ENCODE measurements around the gene C1orf21.
"Not testable (repeated sequence)": the region's sequence is repeated elsewhere in the genome, so short reads cannot be mapped to it uniquely, and the experiment has no call there.

C1orf21 gene

GRCh38 chr1:184386312-184387068 is at the start of gene C1orf21:
Gene C1orf21, plus strand, starts transcription at chr1:184387029. Its CDS starts 90,481 bp downstream, at chr1:184477510.
- Mint-ChIP-seq H3K9me3 (no peaks in the 10 kb centered on the region), H3K27me3 (ENCODE audit: low read depth) (peaks cover 84% of the 10 kb centered on the region), H3K36me3 (ENCODE audit: low read depth) (peaks cover 2% of the 10 kb centered on the region), H3K27ac (peak within 1 kb of the TSS; percentile 63), H3K4me3 (peak within 1 kb of the TSS; percentile 85), H3K4me1 (ENCODE audit: low read depth) (peaks cover 17% of the 10 kb centered on the region)

GRCh38 chr1:184337865-184338264 is 49.0 kb upstream of the C1orf21 start:
- H3K36me3 Mint-ChIP-seq (ENCODE audit: low read depth); H3K4me1 Mint-ChIP-seq (ENCODE audit: low read depth); H3K27ac Mint-ChIP-seq; H3K9me3 Mint-ChIP-seq; H3K27me3 Mint-ChIP-seq (ENCODE audit: low read depth); H3K4me3 Mint-ChIP-seq: not testable (repeated sequence)

GRCh38 chr1:184340984-184341383 is 45.8 kb upstream of the C1orf21 start:
- no peak overlapping the region for H3K4me3 Mint-ChIP-seq
- no peaks in the 10 kb centered on the region for H3K4me1 Mint-ChIP-seq (ENCODE audit: low read depth)

GRCh38 chr1:184350573-184350972 is 36.3 kb upstream of the C1orf21 start:
- no peaks in the 10 kb centered on the region for H3K36me3 Mint-ChIP-seq (ENCODE audit: low read depth)

More at GRCh38 chr1:184340984-184341383, 45.8 kb upstream of the C1orf21 start:
- Mint-ChIP-seq H3K27me3 (ENCODE audit: low read depth) (peaks cover 8% of the 10 kb centered on the region), H3K27ac (no peak overlapping the region), H3K36me3 (ENCODE audit: low read depth) (no peaks in the 10 kb centered on the region), H3K9me3 (no peaks in the 10 kb centered on the region)

GRCh38 chr1:184351416-184351975 is 35.3 kb upstream of the C1orf21 start:
- Mint-ChIP-seq H3K27ac (no peak overlapping the region), H3K4me1 (ENCODE audit: low read depth) (no peaks in the 10 kb centered on the region), H3K4me3 (no peak overlapping the region), H3K36me3 (ENCODE audit: low read depth) (no peaks in the 10 kb centered on the region), H3K27me3 (ENCODE audit: low read depth) (peaks cover 22% of the 10 kb centered on the region), H3K9me3 (no peaks in the 10 kb centered on the region)

More at GRCh38 chr1:184350573-184350972, 36.3 kb upstream of the C1orf21 start:
- Mint-ChIP-seq H3K4me3 (no peak overlapping the region), H3K27ac (no peak overlapping the region), H3K27me3 (ENCODE audit: low read depth) (peaks cover 20% of the 10 kb centered on the region), H3K4me1 (ENCODE audit: low read depth) (no peaks in the 10 kb centered on the region), H3K9me3 (no peaks in the 10 kb centered on the region)

- no peaks in the 10 kb centered on the region for H3K9me3 Mint-ChIP-seq
- no peaks in the 10 kb centered on the region for H3K36me3 Mint-ChIP-seq (ENCODE audit: low read depth)
- H3K4me3 Mint-ChIP-seq: no peak overlapping the region
- H3K27ac Mint-ChIP-seq: no peak overlapping the region
- H3K27me3 Mint-ChIP-seq (ENCODE audit: low read depth): peaks cover 23% of the 10 kb centered on the region
- no peaks in the 10 kb centered on the region for H3K4me1 Mint-ChIP-seq (ENCODE audit: low read depth)
These were observed 34.1 kb upstream of the C1orf21 start for GRCh38 chr1:184352776-184353175.

GRCh38 chr1:184354719-184355118 is 32.1 kb upstream of the C1orf21 start:
- H3K36me3 Mint-ChIP-seq (ENCODE audit: low read depth): no peaks in the 10 kb centered on the region
- peaks cover 23% of the 10 kb centered on the region for H3K27me3 Mint-ChIP-seq (ENCODE audit: low read depth)
- H3K4me3 Mint-ChIP-seq: no peak overlapping the region
- H3K9me3 Mint-ChIP-seq: no peaks in the 10 kb centered on the region
- H3K4me1 Mint-ChIP-seq (ENCODE audit: low read depth): no peaks in the 10 kb centered on the region
- H3K27ac Mint-ChIP-seq: no peak overlapping the region

- Mint-ChIP-seq H3K4me3 (no peak overlapping the region), H3K36me3 (ENCODE audit: low read depth) (no peaks in the 10 kb centered on the region), H3K9me3 (no peaks in the 10 kb centered on the region), H3K27ac (no peak overlapping the region), H3K27me3 (ENCODE audit: low read depth) (peaks cover 23% of the 10 kb centered on the region), H3K4me1 (ENCODE audit: low read depth) (no peaks in the 10 kb centered on the region)
These were observed 29.9 kb upstream of the C1orf21 start for GRCh38 chr1:184356891-184357290.

GRCh38 chr1:184358256-184358655 is 28.6 kb upstream of the C1orf21 start:
- H3K36me3 Mint-ChIP-seq (ENCODE audit: low read depth): no peaks in the 10 kb centered on the region
- H3K4me1 Mint-ChIP-seq (ENCODE audit: low read depth): no peaks in the 10 kb centered on the region

GRCh38 chr1:184359909-184360308 is 26.9 kb upstream of the C1orf21 start:
- Mint-ChIP-seq H3K9me3 (no peaks in the 10 kb centered on the region), H3K27ac (no peak overlapping the region), H3K27me3 (ENCODE audit: low read depth) (peaks cover 16% of the 10 kb centered on the region), H3K4me1 (ENCODE audit: low read depth) (no peaks in the 10 kb centered on the region), H3K36me3 (ENCODE audit: low read depth) (no peaks in the 10 kb centered on the region), H3K4me3 (no peak overlapping the region)

More at GRCh38 chr1:184358256-184358655, 28.6 kb upstream of the C1orf21 start:
- peaks cover 17% of the 10 kb centered on the region for H3K27me3 Mint-ChIP-seq (ENCODE audit: low read depth)
- H3K4me3 Mint-ChIP-seq: no peak overlapping the region
- no peak overlapping the region for H3K27ac Mint-ChIP-seq
- H3K9me3 Mint-ChIP-seq: no peaks in the 10 kb centered on the region

- no peak overlapping the region for H3K27ac Mint-ChIP-seq
- H3K27me3 Mint-ChIP-seq (ENCODE audit: low read depth): peaks cover 5% of the 10 kb centered on the region
- H3K9me3 Mint-ChIP-seq: no peaks in the 10 kb centered on the region
- H3K4me1 Mint-ChIP-seq (ENCODE audit: low read depth): no peaks in the 10 kb centered on the region
- H3K4me3 Mint-ChIP-seq: no peak overlapping the region
- H3K36me3 Mint-ChIP-seq (ENCODE audit: low read depth): no peaks in the 10 kb centered on the region
These were observed 24.0 kb upstream of the C1orf21 start for GRCh38 chr1:184362876-184363275.

GRCh38 chr1:184365699-184366098 is 21.1 kb upstream of the C1orf21 start:
- Mint-ChIP-seq H3K9me3 (no peaks in the 10 kb centered on the region), H3K27me3 (ENCODE audit: low read depth) (peaks cover 12% of the 10 kb centered on the region), H3K27ac (no peak overlapping the region), H3K4me1 (ENCODE audit: low read depth) (no peaks in the 10 kb centered on the region), H3K36me3 (ENCODE audit: low read depth) (no peaks in the 10 kb centered on the region), H3K4me3 (no peak overlapping the region)

GRCh38 chr1:184366997-184367396 is 19.8 kb upstream of the C1orf21 start:
- Mint-ChIP-seq H3K4me1 (ENCODE audit: low read depth) (no peaks in the 10 kb centered on the region), H3K27ac (no peak overlapping the region), H3K27me3 (ENCODE audit: low read depth) (peaks cover 18% of the 10 kb centered on the region), H3K36me3 (ENCODE audit: low read depth) (no peaks in the 10 kb centered on the region), H3K9me3 (no peaks in the 10 kb centered on the region), H3K4me3 (no peak overlapping the region)

GRCh38 chr1:184367427-184368038 is 19.3 kb upstream of the C1orf21 start:
- Mint-ChIP-seq H3K27ac (no peak overlapping the region), H3K9me3 (no peaks in the 10 kb centered on the region), H3K36me3 (ENCODE audit: low read depth) (no peaks in the 10 kb centered on the region), H3K27me3 (ENCODE audit: low read depth) (peaks cover 18% of the 10 kb centered on the region), H3K4me1 (ENCODE audit: low read depth) (no peaks in the 10 kb centered on the region), H3K4me3 (no peak overlapping the region)

GRCh38 chr1:184368354-184368753 is 18.5 kb upstream of the C1orf21 start:
- Mint-ChIP-seq H3K27ac (no peak overlapping the region), H3K4me1 (ENCODE audit: low read depth) (no peaks in the 10 kb centered on the region), H3K36me3 (ENCODE audit: low read depth) (no peaks in the 10 kb centered on the region), H3K27me3 (ENCODE audit: low read depth) (peaks cover 18% of the 10 kb centered on the region), H3K9me3 (no peaks in the 10 kb centered on the region), H3K4me3 (no peak overlapping the region)

Measured in T-helper 1 cell treated with Interleukin-12 subunit alpha and Interleukin-12 subunit beta and Interleukin-4 antibody, amounts not matched to agents 30 μg/mL and 1 μg/mL, for 36 hours (primary cell).